Measurements from ENCODE around the gene AHSG.

The AHSG gene

GRCh38 chr3:186664119-186664495 is 51.2 kb downstream of the AHSG start:
- Mint-ChIP-seq H3K4me1 (ENCODE audit: low read depth) (peaks cover under 1% of the 10 kb centered on the region), H3K27ac (no peak overlapping the region), H3K27me3 (peaks cover 8% of the 10 kb centered on the region), H3K4me3 (no peak overlapping the region), H3K36me3 (ENCODE audit: low read depth) (no peaks in the 10 kb centered on the region), H3K9me3 (no peaks in the 10 kb centered on the region)

- Mint-ChIP-seq H3K27me3 (peaks cover 8% of the 10 kb centered on the region), H3K27ac (no peak overlapping the region), H3K4me1 (ENCODE audit: low read depth) (peaks cover 5% of the 10 kb centered on the region), H3K9me3 (no peaks in the 10 kb centered on the region), H3K4me3 (no peak overlapping the region), H3K36me3 (ENCODE audit: low read depth) (no peaks in the 10 kb centered on the region)
Observed at GRCh38 chr3:186664506-186664905, 51.6 kb downstream of the AHSG start.

DNA sequence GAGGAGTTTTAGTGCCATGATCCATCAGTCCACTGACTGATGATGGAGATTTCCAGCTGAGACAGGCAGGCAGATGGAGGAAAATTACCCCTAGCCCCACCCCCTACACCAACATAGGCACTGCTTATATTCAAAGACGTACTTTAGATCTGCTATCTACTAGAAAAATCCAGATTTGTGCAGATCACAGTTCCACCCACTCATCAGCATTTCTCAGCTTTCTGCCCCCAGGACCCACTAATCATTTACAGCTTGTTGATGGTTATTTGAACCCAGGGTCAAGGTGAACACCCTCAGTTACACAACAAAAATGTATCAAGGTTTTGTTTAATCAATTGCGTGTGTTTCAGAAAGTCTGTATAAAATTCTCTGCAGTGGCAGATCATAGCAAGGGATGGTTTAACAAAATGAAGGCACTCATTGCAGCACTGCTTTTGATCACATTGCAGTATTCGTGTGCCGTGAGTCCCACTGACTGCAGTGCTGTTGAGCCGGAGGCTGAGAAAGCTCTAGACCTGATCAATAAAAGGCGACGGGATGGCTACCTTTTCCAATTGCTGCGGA is 52.8 kb downstream of the AHSG start, which contains the start of gene HRG:
HRG (plus strand) TSS at position 390 of the 564 bp plus-strand sequence; CDS start at position 408, 18 bp downstream.
- no peaks in the 10 kb centered on the region for H3K9me3 Mint-ChIP-seq
- H3K27me3 Mint-ChIP-seq = peaks cover 8% of the 10 kb centered on the region
- H3K27ac Mint-ChIP-seq = no peak within 1 kb of the TSS
- peaks cover 12% of the 10 kb centered on the region for H3K4me1 Mint-ChIP-seq (ENCODE audit: low read depth)
- H3K36me3 Mint-ChIP-seq (ENCODE audit: low read depth) = no peaks in the 10 kb centered on the region
- no peak within 1 kb of the TSS for H3K4me3 Mint-ChIP-seq

DNA sequence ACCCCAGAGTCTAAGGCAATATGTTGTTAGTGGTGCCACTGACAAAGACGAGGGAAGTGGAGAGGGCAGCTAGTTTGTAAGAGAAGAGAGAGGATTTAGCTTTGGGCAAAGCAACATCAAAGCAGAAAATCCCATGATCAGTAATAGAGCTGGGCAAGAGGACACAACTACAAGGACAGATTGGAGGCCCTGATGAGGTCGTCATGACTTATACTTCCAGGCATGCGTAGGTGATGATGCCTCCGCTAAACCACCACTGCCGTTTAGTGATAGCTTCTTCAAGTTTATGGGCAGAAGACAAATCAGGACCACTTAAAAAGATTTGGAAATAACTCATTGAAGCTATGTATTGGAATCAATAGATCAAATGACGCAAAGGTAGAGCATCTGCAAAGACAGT is 55.6 kb downstream of the AHSG start:
- H3K36me3 Mint-ChIP-seq (ENCODE audit: low read depth) = no peaks in the 10 kb centered on the region
- H3K9me3 Mint-ChIP-seq = no peaks in the 10 kb centered on the region
- no peak overlapping the region for H3K27ac Mint-ChIP-seq
- H3K4me3 Mint-ChIP-seq = no peak overlapping the region
- H3K27me3 Mint-ChIP-seq = peaks cover 18% of the 10 kb centered on the region
- H3K4me1 Mint-ChIP-seq (ENCODE audit: low read depth) = peaks cover 12% of the 10 kb centered on the region

- Mint-ChIP-seq H3K9me3 (no peaks in the 10 kb centered on the region), H3K27ac (peak overlapping the region; percentile 57), H3K4me3 (no peak overlapping the region), H3K27me3 (peaks cover 25% of the 10 kb centered on the region), H3K4me1 (ENCODE audit: low read depth) (peaks cover 12% of the 10 kb centered on the region), H3K36me3 (ENCODE audit: low read depth) (no peaks in the 10 kb centered on the region)
Observed at GRCh38 chr3:186669378-186670084, 56.7 kb downstream of the AHSG start.

- Mint-ChIP-seq H3K4me1 (ENCODE audit: low read depth) (peaks cover 12% of the 10 kb centered on the region), H3K4me3 (no peak overlapping the region), H3K27ac (no peak overlapping the region), H3K36me3 (ENCODE audit: low read depth) (no peaks in the 10 kb centered on the region), H3K27me3 (peaks cover 28% of the 10 kb centered on the region), H3K9me3 (no peaks in the 10 kb centered on the region)
Observed at GRCh38 chr3:186670155-186670554, 57.3 kb downstream of the AHSG start.

All from stimulated activated naive CD8-positive, alpha-beta T cell treated with anti-CD3 and anti-CD28 coated beads, Interleukin-15, Interleukin-2, amounts not matched to agents 100 ng/mL and 50 ng/mL, for 24 hours (primary cell).